HG02938 (cell line): ENCODE data around the gene TLR3.
"Not testable (repeated sequence)": the region's sequence is repeated elsewhere in the genome, so short reads cannot be mapped to it uniquely, and the experiment has no call there.

Experiments used
- ATAC-seq: cut with Tn5 transposase; IDR thresholded peaks from one replicate; pipeline ENCODE4 v1.9.1; 2021; ENCODE audit warnings: mild to moderate bottlenecking, moderate library complexity; ENCODE audit not compliant: unreplicated experiment

Gene TLR3

GRCh38 chr4:186068581-186069348, at the start of gene TLR3:
Gene TLR3 (plus strand): TSS chr4:186069156. CDS start chr4:186076620, 7,464 bp downstream.
- ATAC-seq = no peak

- ATAC-seq = no peak
Observed at GRCh38 chr4:186019269-186019668, 49.7 kb upstream of the TLR3 start.

- ATAC-seq = no peak
Observed at GRCh38 chr4:186020106-186020792, 48.7 kb upstream of the TLR3 start.

GRCh38 chr4:186020793-186021407, 48.1 kb upstream of the TLR3 start:
- ATAC-seq = no peak

GRCh38 chr4:186021461-186022167, 47.3 kb upstream of the TLR3 start:
- ATAC-seq = no peak

- no peak for ATAC-seq
Observed at GRCh38 chr4:186023975-186024374, 45.0 kb upstream of the TLR3 start.

- no peak for ATAC-seq
Observed at GRCh38 chr4:186024637-186025407, 44.1 kb upstream of the TLR3 start.

- ATAC-seq = no peak
Observed at GRCh38 chr4:186025408-186025690, 43.6 kb upstream of the TLR3 start.

- ATAC-seq = no peak
Observed at GRCh38 chr4:186027405-186027804, 41.6 kb upstream of the TLR3 start.

- no peak for ATAC-seq
Observed at GRCh38 chr4:186029571-186030398, 39.2 kb upstream of the TLR3 start.

- ATAC-seq = no peak
Observed at GRCh38 chr4:186030399-186030775, 38.6 kb upstream of the TLR3 start.

- ATAC-seq = no peak
Observed at GRCh38 chr4:186030795-186031194, 38.2 kb upstream of the TLR3 start.

- ATAC-seq = no peak
Observed at GRCh38 chr4:186032259-186032658, 36.7 kb upstream of the TLR3 start.

GRCh38 chr4:186033027-186033426, 35.9 kb upstream of the TLR3 start:
- ATAC-seq = no peak

- not testable (repeated sequence) for ATAC-seq
Observed at GRCh38 chr4:186034613-186035012, 34.3 kb upstream of the TLR3 start.

GRCh38 chr4:186036976-186037581, 31.9 kb upstream of the TLR3 start:
- ATAC-seq = no peak

GRCh38 chr4:186037692-186038658, 31.0 kb upstream of the TLR3 start:
- peak; percentile 86 for ATAC-seq

- ATAC-seq = no peak
Observed at GRCh38 chr4:186039697-186040096, 29.3 kb upstream of the TLR3 start.
